ENCODE results near the gene RIMBP2. TPM values are rescaled to one million over a fixed set of nuclear protein-coding genes. Genes with fewer than 3 reads are reported as not detected.
A peak's percentile ranks its signal among the peaks of the same experiment; 100 is the strongest.

RIMBP2 gene, protein sequence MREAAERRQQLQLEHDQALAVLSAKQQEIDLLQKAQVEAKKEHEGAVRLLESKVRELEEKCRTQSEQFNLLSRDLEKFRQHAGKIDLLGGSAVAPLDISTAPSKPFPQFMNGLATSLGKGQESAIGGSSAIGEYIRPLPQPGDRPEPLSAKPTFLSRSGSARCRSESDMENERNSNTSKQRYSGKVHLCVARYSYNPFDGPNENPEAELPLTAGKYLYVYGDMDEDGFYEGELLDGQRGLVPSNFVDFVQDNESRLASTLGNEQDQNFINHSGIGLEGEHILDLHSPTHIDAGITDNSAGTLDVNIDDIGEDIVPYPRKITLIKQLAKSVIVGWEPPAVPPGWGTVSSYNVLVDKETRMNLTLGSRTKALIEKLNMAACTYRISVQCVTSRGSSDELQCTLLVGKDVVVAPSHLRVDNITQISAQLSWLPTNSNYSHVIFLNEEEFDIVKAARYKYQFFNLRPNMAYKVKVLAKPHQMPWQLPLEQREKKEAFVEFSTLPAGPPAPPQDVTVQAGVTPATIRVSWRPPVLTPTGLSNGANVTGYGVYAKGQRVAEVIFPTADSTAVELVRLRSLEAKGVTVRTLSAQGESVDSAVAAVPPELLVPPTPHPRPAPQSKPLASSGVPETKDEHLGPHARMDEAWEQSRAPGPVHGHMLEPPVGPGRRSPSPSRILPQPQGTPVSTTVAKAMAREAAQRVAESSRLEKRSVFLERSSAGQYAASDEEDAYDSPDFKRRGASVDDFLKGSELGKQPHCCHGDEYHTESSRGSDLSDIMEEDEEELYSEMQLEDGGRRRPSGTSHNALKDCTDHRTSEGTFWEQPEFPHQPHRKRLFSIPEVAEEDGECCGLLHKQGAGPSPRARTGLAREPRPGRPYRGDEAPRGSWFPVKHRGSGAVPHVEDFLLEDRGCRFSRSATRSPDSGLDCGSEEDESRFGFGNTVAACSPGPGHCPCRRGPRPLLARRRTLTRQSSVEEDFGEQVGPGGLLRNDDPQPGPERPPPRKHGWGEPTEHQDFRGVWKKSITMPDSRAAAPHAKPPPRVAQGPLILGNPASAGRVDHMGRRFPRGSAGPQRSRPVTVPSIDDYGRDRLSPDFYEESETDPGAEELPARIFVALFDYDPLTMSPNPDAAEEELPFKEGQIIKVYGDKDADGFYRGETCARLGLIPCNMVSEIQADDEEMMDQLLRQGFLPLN (N-terminal part only)
- polyA plus RNA-seq (14.6 and 18.9 TPM in 2 replicates), polyA minus RNA-seq (33.6 and 34.1 TPM in 2 replicates)

DNA sequence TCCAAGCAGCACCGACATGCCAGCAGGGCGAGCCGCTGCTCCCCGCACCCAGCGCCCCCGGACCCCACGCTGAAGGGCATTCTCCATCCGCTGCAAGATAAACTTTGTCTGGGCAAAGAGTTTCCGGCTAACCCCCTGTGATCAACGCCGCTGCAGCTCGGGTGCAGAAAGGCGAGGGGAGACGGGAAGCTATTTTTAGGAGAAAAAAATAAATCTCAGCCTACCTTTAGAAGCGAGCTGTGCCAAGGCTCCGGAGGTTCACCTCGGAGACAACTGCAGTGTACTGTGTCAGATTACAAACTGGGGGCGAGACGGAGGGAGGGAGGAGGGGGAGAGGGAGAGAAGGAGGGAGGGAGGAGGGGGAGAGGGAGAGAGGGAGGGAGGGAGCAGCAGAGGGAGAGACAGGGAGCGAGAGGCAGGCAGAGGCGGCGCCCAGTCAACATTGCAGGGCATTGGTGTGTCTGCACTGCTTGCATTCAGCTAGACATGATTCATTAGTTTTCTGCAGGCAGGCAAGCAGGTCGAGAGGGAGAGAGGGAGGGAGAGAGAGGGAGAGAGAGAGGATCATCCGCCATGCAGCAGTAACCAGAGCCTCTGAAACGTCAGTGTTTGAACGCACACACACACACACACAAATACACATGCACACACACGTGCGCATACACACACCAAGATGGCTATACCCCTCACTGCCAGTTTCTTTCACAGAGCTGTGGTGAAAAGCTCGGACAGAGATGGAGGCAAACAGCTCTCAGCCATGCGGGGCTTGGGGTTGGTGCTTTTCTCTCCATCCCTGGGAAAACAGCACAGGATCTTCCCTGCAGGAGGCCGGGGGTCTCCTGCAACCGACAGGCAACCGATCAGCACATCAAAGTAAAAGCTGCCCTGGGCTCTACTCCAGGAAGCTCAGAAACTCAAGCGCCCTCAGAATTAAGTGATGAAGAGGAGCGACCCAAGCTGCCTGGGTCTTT lies at the start of gene RIMBP2:
RIMBP2 (minus strand) TSS at position 302 of the 971 bp plus-strand sequence. CDS start 237,286 bp downstream, outside the sequence.
- peaks cover 14% of the 10 kb centered on the region for H3K79me2 ChIP-seq (replicated peaks; ENCODE audit: insufficient read depth, low read length)
- peak within 1 kb of the TSS; percentile 51 for H2AFZ ChIP-seq (ENCODE audit: low read depth, low read length)
- no peaks in the 10 kb centered on the region for H3K9me2 ChIP-seq (ENCODE audit: insufficient read depth, low read length)
- TF ChIP-seq EP300 (conservative IDR thresholded peaks at IDR 0.05; ENCODE audit: poor library complexity, severe bottlenecking) (peak; percentile 75), MXI1 (conservative IDR thresholded peaks at IDR 0.05; ENCODE audit: poor library complexity, severe bottlenecking) (peak; percentile 93), TAF1 (IDR thresholded peaks at IDR 0.05; ENCODE audit: low read depth) (peak; percentile 59), EZH2 (IDR thresholded peaks at IDR 0.05; ENCODE audit: borderline replicate concordance, insufficient read depth, low read length, poor library complexity, severe bottlenecking) (no peak), RAD21 (conservative IDR thresholded peaks at IDR 0.05) (peak; percentile 50), SMC3 (conservative IDR thresholded peaks at IDR 0.05; ENCODE audit: poor library complexity) (peak; percentile 55), POLR2AphosphoS5 (IDR thresholded peaks at IDR 0.05) (peak; percentile 83)
- TF ChIP-seq, protein P1, sequence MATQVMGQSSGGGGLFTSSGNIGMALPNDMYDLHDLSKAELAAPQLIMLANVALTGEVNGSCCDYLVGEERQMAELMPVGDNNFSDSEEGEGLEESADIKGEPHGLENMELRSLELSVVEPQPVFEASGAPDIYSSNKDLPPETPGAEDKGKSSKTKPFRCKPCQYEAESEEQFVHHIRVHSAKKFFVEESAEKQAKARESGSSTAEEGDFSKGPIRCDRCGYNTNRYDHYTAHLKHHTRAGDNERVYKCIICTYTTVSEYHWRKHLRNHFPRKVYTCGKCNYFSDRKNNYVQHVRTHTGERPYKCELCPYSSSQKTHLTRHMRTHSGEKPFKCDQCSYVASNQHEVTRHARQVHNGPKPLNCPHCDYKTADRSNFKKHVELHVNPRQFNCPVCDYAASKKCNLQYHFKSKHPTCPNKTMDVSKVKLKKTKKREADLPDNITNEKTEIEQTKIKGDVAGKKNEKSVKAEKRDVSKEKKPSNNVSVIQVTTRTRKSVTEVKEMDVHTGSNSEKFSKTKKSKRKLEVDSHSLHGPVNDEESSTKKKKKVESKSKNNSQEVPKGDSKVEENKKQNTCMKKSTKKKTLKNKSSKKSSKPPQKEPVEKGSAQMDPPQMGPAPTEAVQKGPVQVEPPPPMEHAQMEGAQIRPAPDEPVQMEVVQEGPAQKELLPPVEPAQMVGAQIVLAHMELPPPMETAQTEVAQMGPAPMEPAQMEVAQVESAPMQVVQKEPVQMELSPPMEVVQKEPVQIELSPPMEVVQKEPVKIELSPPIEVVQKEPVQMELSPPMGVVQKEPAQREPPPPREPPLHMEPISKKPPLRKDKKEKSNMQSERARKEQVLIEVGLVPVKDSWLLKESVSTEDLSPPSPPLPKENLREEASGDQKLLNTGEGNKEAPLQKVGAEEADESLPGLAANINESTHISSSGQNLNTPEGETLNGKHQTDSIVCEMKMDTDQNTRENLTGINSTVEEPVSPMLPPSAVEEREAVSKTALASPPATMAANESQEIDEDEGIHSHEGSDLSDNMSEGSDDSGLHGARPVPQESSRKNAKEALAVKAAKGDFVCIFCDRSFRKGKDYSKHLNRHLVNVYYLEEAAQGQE (IDR thresholded peaks at IDR 0.05; ENCODE audit: borderline replicate concordance) = peak; percentile 81
- TF ChIP-seq, protein P2, sequence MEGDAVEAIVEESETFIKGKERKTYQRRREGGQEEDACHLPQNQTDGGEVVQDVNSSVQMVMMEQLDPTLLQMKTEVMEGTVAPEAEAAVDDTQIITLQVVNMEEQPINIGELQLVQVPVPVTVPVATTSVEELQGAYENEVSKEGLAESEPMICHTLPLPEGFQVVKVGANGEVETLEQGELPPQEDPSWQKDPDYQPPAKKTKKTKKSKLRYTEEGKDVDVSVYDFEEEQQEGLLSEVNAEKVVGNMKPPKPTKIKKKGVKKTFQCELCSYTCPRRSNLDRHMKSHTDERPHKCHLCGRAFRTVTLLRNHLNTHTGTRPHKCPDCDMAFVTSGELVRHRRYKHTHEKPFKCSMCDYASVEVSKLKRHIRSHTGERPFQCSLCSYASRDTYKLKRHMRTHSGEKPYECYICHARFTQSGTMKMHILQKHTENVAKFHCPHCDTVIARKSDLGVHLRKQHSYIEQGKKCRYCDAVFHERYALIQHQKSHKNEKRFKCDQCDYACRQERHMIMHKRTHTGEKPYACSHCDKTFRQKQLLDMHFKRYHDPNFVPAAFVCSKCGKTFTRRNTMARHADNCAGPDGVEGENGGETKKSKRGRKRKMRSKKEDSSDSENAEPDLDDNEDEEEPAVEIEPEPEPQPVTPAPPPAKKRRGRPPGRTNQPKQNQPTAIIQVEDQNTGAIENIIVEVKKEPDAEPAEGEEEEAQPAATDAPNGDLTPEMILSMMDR (IDR thresholded peaks at IDR 0.05; ENCODE audit: poor library complexity, severe bottlenecking) = no peak
- peak within 1 kb of the TSS; percentile 89 for H3K27ac ChIP-seq (ENCODE audit: low read length)
- no peaks in the 10 kb centered on the region for H3K36me3 ChIP-seq (ENCODE audit: insufficient read depth, low read length)
- peak within 1 kb of the TSS; percentile 90 for H3K9ac ChIP-seq (ENCODE audit: low read length)
- H3K4me2 ChIP-seq (ENCODE audit: low read length) = peak within 1 kb of the TSS; percentile 65
- H3F3A ChIP-seq (ENCODE audit: insufficient read depth, low read length, poor library complexity, severe bottlenecking) = no peaks in the 10 kb centered on the region
- H4K20me1 ChIP-seq (ENCODE audit: insufficient read depth) = no peaks in the 10 kb centered on the region
- peaks cover 15% of the 10 kb centered on the region for H3K27me3 ChIP-seq (ENCODE audit: insufficient read depth, low read depth, low read length)
- H3K4me3 ChIP-seq (ENCODE audit: low read length) = peak within 1 kb of the TSS; percentile 93
- H3K9me3 ChIP-seq (ENCODE audit: low read length) = no peaks in the 10 kb centered on the region

All from neural cell (in vitro differentiated cells).